Colonic mucosa (tissue), 4 donors: ENCODE data around the gene IFITM1. TPM values are rescaled to one million over a fixed set of nuclear protein-coding genes. Genes with fewer than 3 reads are reported as not detected.
"Not testable (repeated sequence)": the region's sequence is repeated elsewhere in the genome, so short reads cannot be mapped to it uniquely, and the experiment has no call there.

Experiments
- DNase-seq: peaks from one replicate; pipeline ENCODE4 v3.0.0-alpha.2; 2020
- H3K27ac ChIP-seq: fragments of 200-600 bp; one replicate; pipeline ENCODE4 v1.8.0; 2021
- H3K27me3 ChIP-seq: fragments of 200-600 bp; one replicate; pipeline ENCODE4 v1.8.0; 2021
- H3K36me3 ChIP-seq: fragments of 200-600 bp; one replicate; pipeline ENCODE4 v1.8.0; 2021
- H3K4me1 ChIP-seq: fragments of 200-600 bp; one replicate; pipeline ENCODE4 v1.8.0; 2021; ENCODE audit warnings: mild to moderate bottlenecking
- H3K4me3 ChIP-seq: fragments of 200-600 bp; one replicate; pipeline ENCODE4 v1.8.0; 2021
- H3K9ac ChIP-seq, 2 donors: one replicate each; pipeline ENCODE4 v1.7.0; 2013; ENCODE audit warnings: control low read depth in 2 of 2, low read depth in 2 of 2, low read length in 2 of 2
- H3K9me3 ChIP-seq: fragments of 200-600 bp; one replicate; pipeline ENCODE4 v1.8.0; 2021
- intact Hi-C: fragments of 100-400 bp; cut with DNase I; formaldehyde crosslinking; loops from one replicate; pipeline ENCODE4 v1.14.1; 2022
- total RNA-seq, 2 donors: library from RNA; stranded (reverse); fragmentation: NEBNext Ultra II Directional in 1 of 2; extraction: Animal tissue kit (Norgen Biotek cat#: 25700) in 1 of 2; gene quantifications; one replicate each; pipeline ENCODE4 v1.2.1, GENCODE V29; 2021
- TF ChIP-seq, protein P1 (sequence below): fragments of 200-600 bp; IDR thresholded peaks from one replicate; pipeline ENCODE4 v1.8.0; 2022; ENCODE audit warnings: antibody characterized with exemption, mild to moderate bottlenecking
- donor health status: healthy.
- donor health status: DM: no; HTN: no; CAD: no.
- donor health status: DM: no; HTN: no; CAD: no.

The IFITM1 gene
- total RNA-seq, 2 donors from 2014 or later, result 63.3 to 101 TPM

DNA sequence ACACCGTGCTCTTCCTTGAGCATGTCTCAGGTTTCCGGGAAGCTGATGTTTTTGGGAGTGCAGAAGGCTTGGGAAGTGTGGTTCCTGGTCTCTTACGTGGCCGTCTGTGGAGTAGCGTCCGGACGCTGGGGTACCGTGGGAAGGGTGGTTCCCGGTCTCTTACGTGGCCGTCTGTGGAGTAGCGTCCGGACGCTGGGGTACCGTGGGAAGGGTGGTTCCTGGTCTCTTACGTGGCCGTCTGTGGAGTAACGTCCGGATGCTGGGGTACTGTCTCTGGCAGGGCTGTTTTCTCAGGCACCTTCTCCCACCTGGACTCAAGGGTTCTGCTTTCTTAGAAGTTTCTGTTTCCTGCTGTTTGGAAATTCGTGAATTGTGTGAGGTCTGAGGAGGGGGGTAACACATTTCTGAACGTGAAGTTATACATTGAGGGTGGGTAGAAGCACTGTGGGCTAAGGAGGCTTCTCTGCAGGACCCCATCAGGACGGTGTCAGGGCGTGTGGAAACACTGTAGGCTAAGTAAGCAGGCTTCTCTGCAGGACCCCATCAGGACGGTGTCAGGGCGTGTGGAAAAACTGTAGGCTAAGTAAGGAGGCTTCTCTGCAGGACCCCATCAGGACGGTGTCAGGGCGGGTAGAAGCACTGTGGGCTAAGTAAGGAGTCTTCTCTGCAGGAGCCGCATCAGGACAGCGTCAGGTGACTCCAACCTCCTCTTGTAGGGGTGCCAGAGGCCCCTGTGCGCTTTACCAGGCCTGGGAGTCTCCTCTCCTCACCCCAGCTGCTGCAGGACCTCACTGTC is 12.2 kb downstream of the IFITM1 start:
- Histone ChIP-seq H3K9ac (peak overlapping the region in 1 of 2 donors; percentile 64), H3K27ac (peak overlapping the region; percentile 69), H3K4me3 (no peak overlapping the region), H3K4me1 (peaks cover 5% of the 10 kb centered on the region), H3K9me3 (no peaks in the 10 kb centered on the region), H3K27me3 (no peaks in the 10 kb centered on the region), H3K36me3 (no peaks in the 10 kb centered on the region)
- TF ChIP-seq, protein P1, sequence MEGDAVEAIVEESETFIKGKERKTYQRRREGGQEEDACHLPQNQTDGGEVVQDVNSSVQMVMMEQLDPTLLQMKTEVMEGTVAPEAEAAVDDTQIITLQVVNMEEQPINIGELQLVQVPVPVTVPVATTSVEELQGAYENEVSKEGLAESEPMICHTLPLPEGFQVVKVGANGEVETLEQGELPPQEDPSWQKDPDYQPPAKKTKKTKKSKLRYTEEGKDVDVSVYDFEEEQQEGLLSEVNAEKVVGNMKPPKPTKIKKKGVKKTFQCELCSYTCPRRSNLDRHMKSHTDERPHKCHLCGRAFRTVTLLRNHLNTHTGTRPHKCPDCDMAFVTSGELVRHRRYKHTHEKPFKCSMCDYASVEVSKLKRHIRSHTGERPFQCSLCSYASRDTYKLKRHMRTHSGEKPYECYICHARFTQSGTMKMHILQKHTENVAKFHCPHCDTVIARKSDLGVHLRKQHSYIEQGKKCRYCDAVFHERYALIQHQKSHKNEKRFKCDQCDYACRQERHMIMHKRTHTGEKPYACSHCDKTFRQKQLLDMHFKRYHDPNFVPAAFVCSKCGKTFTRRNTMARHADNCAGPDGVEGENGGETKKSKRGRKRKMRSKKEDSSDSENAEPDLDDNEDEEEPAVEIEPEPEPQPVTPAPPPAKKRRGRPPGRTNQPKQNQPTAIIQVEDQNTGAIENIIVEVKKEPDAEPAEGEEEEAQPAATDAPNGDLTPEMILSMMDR, result no peak
- intact Hi-C loops, result no loop called here
- DNase-seq, result no peak

DNA sequence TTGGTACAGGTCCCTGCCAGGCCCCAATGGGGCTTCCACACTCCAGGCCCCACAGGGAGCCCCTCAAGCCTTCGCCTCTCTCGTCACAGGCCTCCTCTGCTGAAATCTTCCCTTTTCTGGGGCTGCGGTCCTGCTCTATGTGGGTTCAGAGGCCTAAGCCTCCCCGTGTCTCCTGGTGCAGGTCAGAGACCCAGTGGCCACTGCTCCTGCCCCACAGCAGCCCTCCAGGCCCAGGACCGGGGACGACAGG is 12.7 kb downstream of the IFITM1 start:
- Histone ChIP-seq H3K9ac (peak overlapping the region in 1 of 2 donors; percentile 64), H3K36me3 (no peaks in the 10 kb centered on the region), H3K27ac (peak overlapping the region; percentile 69), H3K4me1 (peaks cover 5% of the 10 kb centered on the region), H3K4me3 (no peak overlapping the region), H3K27me3 (no peaks in the 10 kb centered on the region), H3K9me3 (no peaks in the 10 kb centered on the region)
- intact Hi-C loops, result no loop called here
- DNase-seq, result no peak
- TF ChIP-seq, protein P1, result no peak

DNA sequence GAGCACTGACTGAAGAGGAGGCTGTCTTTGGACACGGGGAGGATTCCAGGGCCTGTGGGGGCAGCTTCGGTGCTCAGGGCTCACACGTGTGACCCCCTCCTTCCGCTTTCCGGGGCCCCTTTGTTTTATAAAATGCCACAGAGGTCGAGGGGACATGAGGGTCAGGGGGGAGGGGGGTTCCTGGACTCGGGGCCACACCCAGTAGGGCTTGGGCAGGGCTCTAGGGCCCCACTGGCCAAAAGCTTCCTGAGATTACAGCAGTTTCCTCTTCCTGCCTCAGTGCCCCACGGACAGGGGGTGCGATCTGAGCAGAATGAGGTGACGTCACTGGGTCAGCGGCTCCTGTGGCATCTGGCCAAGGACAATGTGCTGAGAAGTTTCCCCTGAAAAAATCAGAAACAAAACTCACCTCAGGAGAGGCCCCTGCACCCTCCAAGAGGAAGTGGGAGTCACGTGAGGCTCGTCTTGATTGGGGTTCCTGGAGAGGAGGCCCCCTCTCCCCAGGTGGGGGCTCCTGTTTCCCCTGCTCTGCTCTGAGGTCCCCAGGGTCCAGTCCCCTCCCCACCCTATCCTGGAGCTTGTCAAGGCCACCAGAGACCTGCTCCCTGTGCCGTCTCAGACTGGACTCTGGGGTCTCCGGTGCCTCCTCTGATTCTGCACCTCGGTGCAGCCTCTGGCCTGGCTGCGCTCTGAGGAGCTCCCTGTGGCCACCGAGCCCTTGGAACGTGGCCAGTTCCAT is 13.2 kb downstream of the IFITM1 start:
- Histone ChIP-seq H3K4me3 (no peak overlapping the region), H3K9me3 (no peaks in the 10 kb centered on the region), H3K9ac (peak overlapping the region; percentile 58 to 64), H3K36me3 (no peaks in the 10 kb centered on the region), H3K27ac (peak overlapping the region; percentile 69), H3K4me1 (peaks cover 5% of the 10 kb centered on the region), H3K27me3 (no peaks in the 10 kb centered on the region)
- peak; percentile 73 for DNase-seq
- TF ChIP-seq, protein P1, result no peak
- intact Hi-C loops, result no loop called here

DNA sequence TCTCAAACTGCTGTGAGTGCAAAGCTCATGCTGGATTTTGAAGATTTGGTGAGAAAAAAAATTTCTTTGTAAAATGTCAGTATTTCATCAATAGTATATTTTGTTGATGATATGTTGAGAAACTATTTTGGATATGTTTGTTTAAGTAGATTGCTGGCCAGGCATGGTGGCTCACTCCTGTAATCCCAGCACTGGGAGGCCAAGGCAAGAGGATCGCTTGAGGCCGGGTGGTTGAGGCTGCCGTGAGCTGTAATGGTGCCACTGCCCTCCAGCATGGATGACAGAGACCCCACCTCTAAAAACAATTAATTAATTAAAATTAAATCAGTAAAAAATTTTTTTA is 13.7 kb downstream of the IFITM1 start:
- peak overlapping the region; percentile 58 to 64 for H3K9ac ChIP-seq
- intact Hi-C loops, result no loop called here
- peaks cover 5% of the 10 kb centered on the region for H3K4me1 ChIP-seq
- peak overlapping the region; percentile 69 for H3K27ac ChIP-seq
- no peaks in the 10 kb centered on the region for H3K9me3 ChIP-seq
- no peak for DNase-seq
- TF ChIP-seq, protein P1, result no peak
- no peaks in the 10 kb centered on the region for H3K27me3 ChIP-seq
- no peaks in the 10 kb centered on the region for H3K36me3 ChIP-seq
- no peak overlapping the region for H3K4me3 ChIP-seq

DNA sequence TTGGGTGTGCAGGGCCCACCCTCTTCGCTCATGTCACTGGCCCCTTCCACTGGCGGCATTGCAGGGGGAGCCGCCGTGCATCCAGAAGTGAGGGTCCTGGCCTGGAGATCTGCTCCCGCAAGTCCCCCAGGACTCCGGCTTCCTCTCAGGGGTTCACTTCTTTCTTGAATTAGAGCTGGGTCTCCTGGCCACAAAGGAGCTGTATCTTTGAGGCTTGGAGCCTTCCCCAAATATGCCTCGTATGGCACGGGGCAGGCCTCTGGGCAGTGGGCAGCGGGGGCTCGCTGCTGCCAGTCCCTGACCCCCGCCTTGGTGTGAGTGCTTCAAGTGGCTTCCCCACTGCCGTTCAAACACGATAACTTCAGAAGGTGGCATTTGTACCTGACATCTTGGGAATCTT is 14.2 kb downstream of the IFITM1 start:
- Histone ChIP-seq H3K4me1 (peaks cover 5% of the 10 kb centered on the region), H3K27me3 (no peaks in the 10 kb centered on the region), H3K27ac (no peak overlapping the region), H3K4me3 (no peak overlapping the region), H3K9ac (no peak overlapping the region), H3K9me3 (no peaks in the 10 kb centered on the region), H3K36me3 (no peaks in the 10 kb centered on the region)
- DNase-seq, result no peak
- intact Hi-C loops, result no loop called here
- TF ChIP-seq, protein P1, result no peak

DNA sequence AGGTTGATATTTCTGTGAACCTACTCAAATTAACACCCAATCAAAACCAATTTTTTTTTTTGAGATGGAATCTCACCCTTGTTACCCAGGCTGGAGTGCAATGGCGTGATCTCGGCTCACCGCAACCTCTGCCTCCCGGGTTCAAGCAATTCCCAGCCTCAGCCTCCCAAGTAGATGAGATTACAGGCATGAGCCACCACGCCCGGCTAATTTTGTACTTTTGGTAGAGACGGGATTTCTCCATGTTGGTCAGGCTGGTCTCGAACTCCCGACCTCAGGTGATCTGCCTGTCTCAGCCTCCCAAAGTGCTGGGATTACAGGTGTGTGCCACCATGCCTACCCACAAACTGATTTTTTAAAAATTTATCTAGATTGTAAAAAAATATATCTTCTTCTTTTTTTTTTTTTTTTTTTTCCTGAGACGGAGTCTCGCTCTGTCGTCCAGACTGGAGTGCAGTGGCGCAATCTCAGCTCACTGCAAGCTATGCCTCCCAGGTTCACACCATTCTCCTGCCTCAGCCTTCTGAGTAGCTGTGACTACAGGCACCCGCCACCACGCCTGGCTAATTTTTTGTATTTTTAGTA is 14.8 kb downstream of the IFITM1 start:
- H3K4me3 ChIP-seq, DNase-seq, H3K9ac ChIP-seq, H3K27ac ChIP-seq, H3K27me3 ChIP-seq, H3K9me3 ChIP-seq, H3K36me3 ChIP-seq, intact Hi-C loops, H3K4me1 ChIP-seq: not testable (repeated sequence)
